ENCODE results near the gene RPA3. TPM values are rescaled to one million over a fixed set of nuclear protein-coding genes. Genes with fewer than 3 reads are reported as not detected.

The RPA3 gene
- total RNA-seq, 4 donors from 2014 or later = 10.6 to 21.0 (median 14.1) TPM

DNA sequence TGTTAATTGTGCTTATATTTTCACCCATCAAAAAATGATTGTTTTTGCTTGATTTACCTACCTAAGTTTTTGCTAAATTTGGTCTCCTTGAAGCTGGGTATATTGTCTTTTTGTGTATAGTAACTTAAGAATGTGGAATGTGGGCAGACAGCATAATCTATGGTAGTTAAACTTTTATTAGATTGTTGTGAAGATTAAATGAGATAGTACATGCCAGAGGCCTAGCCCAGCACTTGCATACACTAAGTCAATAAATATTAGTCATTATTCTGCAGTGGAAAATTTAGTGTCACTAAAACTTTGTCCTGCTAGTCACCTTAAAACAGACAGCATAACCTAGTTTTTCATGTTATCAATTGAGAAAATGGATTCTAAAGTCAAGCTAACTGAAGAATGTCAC, 19.3 kb upstream of the RPA3 start:
- Histone ChIP-seq H3K27me3 (no peaks in the 10 kb centered on the region), H3K36me3 (no peaks in the 10 kb centered on the region), H3K4me1 (peaks cover 0 to 16% (median 0%) of the 10 kb centered on the region in 3 donors), H3K4me3 (no peak overlapping the region), H3K9me3 (no peaks in the 10 kb centered on the region), H3K27ac (no peak overlapping the region)
- ATAC-seq = no peak
- TF ChIP-seq EP300 (IDR thresholded peaks at IDR 0.05) (no peak), POLR2A (IDR thresholded peaks at IDR 0.05) (no peak), POLR2AphosphoS5 (IDR thresholded peaks at IDR 0.05) (no peak), CTCF (IDR thresholded peaks at IDR 0.05) (no peak)

- 80 to 100% methylated on average over 2 of the region's 2 CpGs for WGBS, 2 donors (ENCODE audit: low coverage in 1 of 2)
These were observed 18.3 kb upstream of the RPA3 start for GRCh38 chr7:7736671-7737070.

DNA sequence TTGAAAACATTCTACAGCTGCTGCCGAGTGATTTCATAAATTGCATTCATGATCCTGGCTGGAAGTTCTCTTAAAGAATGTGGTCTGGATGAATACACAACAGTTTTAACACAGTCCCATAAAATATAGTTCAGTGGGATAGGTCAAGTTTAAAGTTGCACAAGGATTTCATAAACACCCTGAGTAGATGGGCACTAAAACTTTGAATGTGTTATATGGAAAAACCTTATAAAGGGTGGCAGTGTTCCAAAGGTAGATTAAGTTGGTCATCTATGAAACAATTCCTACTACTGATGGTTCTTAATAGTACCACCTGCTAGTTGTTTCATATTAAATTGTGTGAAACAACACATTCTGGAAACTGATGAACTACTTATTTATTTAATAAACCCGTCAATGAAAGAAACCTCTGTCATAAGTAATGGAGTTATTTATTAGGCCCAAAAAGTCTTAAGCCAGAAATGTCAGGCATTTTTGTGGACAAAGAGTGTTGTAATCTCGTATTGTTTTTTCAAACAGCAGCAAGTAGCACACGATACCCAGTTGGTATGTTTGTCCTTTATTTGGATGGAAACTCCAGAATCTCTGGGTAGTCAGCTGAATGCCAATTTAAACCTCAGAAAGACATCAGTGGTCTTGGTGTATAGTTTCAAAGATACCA, 14.3 kb upstream of the RPA3 start:
- ATAC-seq = peak; percentile 63
- no peak for TF ChIP-seq POLR2A (IDR thresholded peaks at IDR 0.05)
- no peak for TF ChIP-seq EP300 (IDR thresholded peaks at IDR 0.05)
- no peak for TF ChIP-seq CTCF (IDR thresholded peaks at IDR 0.05)
- TF ChIP-seq POLR2AphosphoS5 (IDR thresholded peaks at IDR 0.05) = no peak
- no peaks in the 10 kb centered on the region for H3K36me3 ChIP-seq
- peaks cover 0 to 15% (median 0%) of the 10 kb centered on the region in 3 donors for H3K4me1 ChIP-seq
- peak overlapping the region in 3 of 4 donors; percentile 14 to 29 (median 21) for H3K27ac ChIP-seq
- no peak overlapping the region for H3K4me3 ChIP-seq
- 39 to 58% methylated on average over 4 of the region's 4 CpGs for WGBS, 2 donors (ENCODE audit: low coverage in 1 of 2)
- H3K27me3 ChIP-seq = no peaks in the 10 kb centered on the region
- H3K9me3 ChIP-seq = no peaks in the 10 kb centered on the region

More at GRCh38 chr7:7736671-7737070, 18.3 kb upstream of the RPA3 start:
- ATAC-seq = no peak
- H3K4me1 ChIP-seq = peaks cover 0 to 26% (median 0%) of the 10 kb centered on the region in 3 donors
- H3K27ac ChIP-seq = no peak overlapping the region
- no peak overlapping the region for H3K4me3 ChIP-seq
- H3K27me3 ChIP-seq = no peaks in the 10 kb centered on the region
- TF ChIP-seq POLR2AphosphoS5 (IDR thresholded peaks at IDR 0.05) (no peak), EP300 (IDR thresholded peaks at IDR 0.05) (no peak), POLR2A (IDR thresholded peaks at IDR 0.05) (no peak), CTCF (IDR thresholded peaks at IDR 0.05) (no peak)
- no peaks in the 10 kb centered on the region for H3K9me3 ChIP-seq
- no peaks in the 10 kb centered on the region for H3K36me3 ChIP-seq

DNA sequence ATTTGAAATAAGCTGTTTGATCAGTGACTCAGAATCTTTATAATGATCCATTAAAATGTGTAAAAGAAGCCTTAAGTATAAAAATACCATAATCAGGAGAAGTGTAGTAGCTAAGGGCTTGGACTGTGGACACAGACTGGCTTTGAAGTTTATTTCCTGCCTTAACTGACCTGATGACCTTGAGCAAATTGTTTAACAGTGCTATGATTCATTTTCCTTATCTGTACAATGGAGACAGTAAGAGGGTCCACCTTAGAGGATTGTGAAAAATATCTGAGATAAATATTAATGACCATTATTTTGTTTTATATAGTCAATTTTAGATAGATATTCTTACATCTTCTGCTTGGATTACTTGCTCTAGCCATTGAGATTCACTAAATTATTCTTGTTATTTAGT, 13.3 kb upstream of the RPA3 start:
- Histone ChIP-seq H3K4me3 (no peak overlapping the region), H3K27ac (peak overlapping the region in 1 of 4 donors; percentile 14), H3K27me3 (no peaks in the 10 kb centered on the region), H3K4me1 (peaks cover 0 to 15% (median 0%) of the 10 kb centered on the region in 3 donors), H3K9me3 (no peaks in the 10 kb centered on the region), H3K36me3 (no peaks in the 10 kb centered on the region)
- TF ChIP-seq POLR2A (IDR thresholded peaks at IDR 0.05) = no peak
- TF ChIP-seq POLR2AphosphoS5 (IDR thresholded peaks at IDR 0.05) = no peak
- no peak for TF ChIP-seq CTCF (IDR thresholded peaks at IDR 0.05)
- TF ChIP-seq EP300 (IDR thresholded peaks at IDR 0.05) = no peak
- ATAC-seq = no peak

All from gastroesophageal sphincter (tissue), 4 donors.